SK-N-MC (cell line): ENCODE data around the gene WFIKKN1.

Source experiments
- DNase-seq: peaks from one replicate; pipeline ENCODE4 v3.0.0-alpha.2; 2011; ENCODE audit warnings: low read depth, low spot score
- H3K27ac ChIP-seq: fragments of 200-600 bp; sonication (generic); 2 replicates; pipeline ENCODE4 v1.5.1; 2016; ENCODE audit warnings: mixed run types
- H3K36me3 ChIP-seq: fragments of 200-600 bp; sonication (generic); 2 replicates; pipeline ENCODE4 v1.6.1; 2017; ENCODE audit warnings: antibody characterized with exemption, low read length, mixed read lengths; ENCODE audit not compliant: insufficient read depth
- H3K4me3 ChIP-seq: fragments of 200-600 bp; sonication (generic); 2 replicates; pipeline ENCODE4 v1.5.1; 2016
- H3K9ac ChIP-seq: fragments of 200-600 bp; sonication (generic); 2 replicates; pipeline ENCODE4 v1.8.0; 2017; ENCODE audit warnings: mixed run types, mixed read lengths; ENCODE audit not compliant: insufficient read length
- H3K9me3 ChIP-seq: fragments of 200-600 bp; sonication (generic); 2 replicates; pipeline ENCODE4 v1.6.1; 2017; ENCODE audit warnings: low read depth, mild to moderate bottlenecking, antibody characterized with exemption, low read length, moderate library complexity, mixed read lengths
- EZH2 ChIP-seq: fragments of 200-600 bp; sonication (generic); IDR thresholded peaks from one replicate; pipeline ENCODE4 v1.6.1; 2017; ENCODE audit warnings: antibody characterized with exemption
- FOXP2 ChIP-seq: optimal IDR thresholded peaks from 2 replicates; pipeline ENCODE3; 2011; ENCODE audit warnings: mild to moderate bottlenecking, moderate library complexity; ENCODE audit not compliant: insufficient read depth; ENCODE audit errors: extremely low read length, control extremely low read depth
- POLR2AphosphoS5 ChIP-seq: IDR thresholded peaks from 2 replicates; pipeline ENCODE4 v1.6.1; 2012; ENCODE audit warnings: mild to moderate bottlenecking, low read depth, low read length, borderline replicate concordance

Gene WFIKKN1

DNA sequence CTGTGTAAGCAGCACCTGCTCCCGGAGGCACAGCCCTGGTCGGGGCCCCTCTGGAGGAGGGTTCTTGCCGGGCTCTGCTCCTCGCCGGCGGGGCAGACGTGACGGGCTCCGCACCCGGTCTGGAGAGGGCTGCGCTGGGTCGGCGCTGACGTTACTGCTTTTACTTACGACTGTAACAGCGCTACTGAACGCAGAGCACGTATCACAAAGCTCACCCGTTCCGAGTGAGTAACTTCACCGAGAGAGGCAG is 42.2 kb upstream of the WFIKKN1 start:
- no peak for DNase-seq
- peak overlapping the region; percentile 99 for H3K4me3 ChIP-seq
- TF ChIP-seq POLR2AphosphoS5 (no peak), FOXP2 (no peak)
- no peaks in the 10 kb centered on the region for H3K36me3 ChIP-seq
- H3K9ac ChIP-seq = peak overlapping the region; percentile 96
- no peaks in the 10 kb centered on the region for H3K9me3 ChIP-seq
- H3K27ac ChIP-seq = peak overlapping the region; percentile 98

DNA sequence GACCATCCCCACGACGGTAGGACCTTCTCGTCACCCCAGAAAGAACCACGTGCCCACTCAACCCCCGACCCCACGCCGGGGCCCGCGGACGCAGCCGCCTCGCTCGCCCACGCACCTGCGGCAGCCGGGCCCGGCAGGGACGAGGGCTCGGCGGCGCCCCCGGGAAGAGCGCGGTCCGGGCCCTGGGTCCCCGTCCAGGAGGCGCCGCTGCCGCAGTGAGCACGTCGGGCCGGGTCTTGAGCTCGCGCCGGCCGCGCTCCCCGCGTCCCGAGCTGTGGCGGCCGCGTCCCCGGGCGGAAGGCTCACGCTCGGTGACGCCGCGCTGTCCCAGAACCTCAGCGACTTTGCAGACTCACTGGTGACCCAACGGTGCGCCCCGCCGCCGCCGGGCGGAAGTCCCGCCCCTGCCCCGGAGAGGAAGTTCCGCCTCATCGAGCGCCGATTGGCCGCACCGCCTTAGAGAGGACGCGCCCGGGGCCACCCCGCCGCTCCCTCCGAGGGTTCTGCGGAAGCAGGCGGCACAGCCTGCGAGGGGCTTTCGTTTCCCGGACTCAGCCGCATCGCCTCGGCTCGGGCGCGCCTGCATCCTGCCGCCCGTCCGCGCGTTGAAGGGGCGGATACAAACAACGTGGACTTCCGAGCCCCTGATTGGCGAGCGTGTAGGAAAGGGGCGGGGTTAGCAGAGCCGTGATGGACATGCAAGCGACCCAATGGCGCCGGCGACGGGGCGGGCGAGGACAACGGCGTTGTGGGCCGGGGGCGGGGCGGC is 41.7 kb upstream of the WFIKKN1 start:
- H3K36me3 ChIP-seq = no peaks in the 10 kb centered on the region
- H3K9ac ChIP-seq = peak overlapping the region; percentile 96
- peak; percentile 84 for DNase-seq
- TF ChIP-seq FOXP2 = no peak
- TF ChIP-seq POLR2AphosphoS5 = peak; percentile 84
- no peaks in the 10 kb centered on the region for H3K9me3 ChIP-seq
- peak overlapping the region; percentile 99 for H3K4me3 ChIP-seq
- peak overlapping the region; percentile 98 for H3K27ac ChIP-seq

GRCh38 chr16:589658-590187 is 41.1 kb upstream of the WFIKKN1 start, which contains the start of gene RAB40C:
TSS of gene RAB40C (plus strand) at chr16:590066. CDS start at chr16:590292, 226 bp downstream.
- H3K9ac ChIP-seq = peak within 1 kb of the TSS; percentile 96
- no peaks in the 10 kb centered on the region for H3K9me3 ChIP-seq
- peak within 1 kb of the TSS; percentile 99 for H3K4me3 ChIP-seq
- DNase-seq = peak; percentile 86
- no peak for TF ChIP-seq POLR2AphosphoS5
- TF ChIP-seq EZH2 = no peak
- TF ChIP-seq FOXP2 = no peak
- peak within 1 kb of the TSS; percentile 98 for H3K27ac ChIP-seq
- H3K36me3 ChIP-seq = no peaks in the 10 kb centered on the region

DNA sequence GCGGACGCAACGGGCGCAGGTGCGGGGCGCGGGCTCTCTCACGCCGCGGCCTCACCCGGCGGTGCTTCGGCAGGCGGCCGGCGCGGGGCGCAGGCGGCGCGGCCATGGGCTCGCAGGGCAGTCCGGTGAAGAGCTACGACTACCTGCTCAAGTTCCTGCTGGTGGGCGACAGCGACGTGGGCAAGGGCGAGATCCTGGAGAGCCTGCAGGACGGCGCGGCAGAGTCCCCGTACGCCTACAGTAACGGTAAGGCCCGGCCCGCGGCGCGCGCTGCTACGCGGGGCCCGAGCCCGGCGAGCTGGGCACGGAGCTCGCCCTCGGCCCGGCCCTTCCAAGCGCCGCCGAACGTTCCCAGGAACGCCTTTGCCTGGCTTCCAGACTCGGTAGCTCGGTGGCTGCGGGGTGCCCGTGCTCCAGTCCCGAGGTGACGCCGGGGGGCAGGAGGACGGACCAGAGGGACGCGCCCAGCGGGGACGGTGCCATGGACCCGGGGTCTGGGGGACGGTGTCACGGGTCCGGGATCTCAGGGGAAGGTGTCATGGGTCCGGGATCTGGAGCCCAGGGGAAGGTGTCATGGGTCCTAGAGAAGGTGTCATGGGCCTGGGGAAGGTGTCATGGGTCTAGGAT is 40.5 kb upstream of the WFIKKN1 start:
- H3K27ac ChIP-seq = no peak overlapping the region
- H3K9ac ChIP-seq = peak overlapping the region; percentile 89
- no peak for TF ChIP-seq FOXP2
- TF ChIP-seq POLR2AphosphoS5 = no peak
- no peak for TF ChIP-seq EZH2
- H3K9me3 ChIP-seq = no peaks in the 10 kb centered on the region
- H3K4me3 ChIP-seq = peak overlapping the region; percentile 90
- H3K36me3 ChIP-seq = no peaks in the 10 kb centered on the region
- DNase-seq = no peak

- no peak for TF ChIP-seq EZH2
- TF ChIP-seq FOXP2 = no peak
- no peak for TF ChIP-seq POLR2AphosphoS5
- no peak for DNase-seq
- Histone ChIP-seq H3K9me3 (no peaks in the 10 kb centered on the region), H3K27ac (no peak overlapping the region), H3K36me3 (no peaks in the 10 kb centered on the region), H3K9ac (peak overlapping the region; percentile 89), H3K4me3 (peak overlapping the region; percentile 90)
Measured at GRCh38 chr16:590815-591200, 40.0 kb upstream of the WFIKKN1 start.

DNA sequence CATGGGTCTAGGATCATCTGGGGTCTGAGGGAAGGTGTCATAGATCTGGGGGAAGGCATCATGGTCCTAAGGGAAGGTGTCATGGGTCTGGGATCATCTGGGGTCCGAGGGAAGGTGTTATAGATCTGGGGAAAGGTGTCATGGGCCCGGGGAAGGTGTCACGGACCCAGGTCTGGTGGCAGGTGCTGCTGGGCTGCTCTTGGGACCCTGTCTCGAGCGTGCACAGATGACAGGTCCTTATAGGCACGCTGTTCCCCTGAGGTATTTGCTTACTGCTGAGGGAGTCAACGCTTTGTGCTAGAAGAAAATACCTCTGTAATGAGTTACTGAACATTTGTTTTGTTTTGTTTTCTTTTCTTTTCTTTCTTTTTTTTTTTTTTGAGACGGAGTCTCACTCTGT is 39.6 kb upstream of the WFIKKN1 start:
- no peak overlapping the region for H3K9ac ChIP-seq

GRCh38 chr16:591892-592517 is 38.8 kb upstream of the WFIKKN1 start:
- Histone ChIP-seq H3K9ac (no peak overlapping the region), H3K9me3 (no peaks in the 10 kb centered on the region), H3K36me3 (no peaks in the 10 kb centered on the region), H3K4me3 (no peak overlapping the region), H3K27ac (no peak overlapping the region)
- TF ChIP-seq FOXP2 (no peak), EZH2 (no peak), POLR2AphosphoS5 (no peak)
- DNase-seq = no peak

More for the DNA sequence above, 39.6 kb upstream of the WFIKKN1 start:
- Histone ChIP-seq H3K36me3 (no peaks in the 10 kb centered on the region), H3K27ac (no peak overlapping the region), H3K4me3 (peak overlapping the region; percentile 90), H3K9me3 (no peaks in the 10 kb centered on the region)
- TF ChIP-seq POLR2AphosphoS5 = no peak
- TF ChIP-seq EZH2 = no peak
- TF ChIP-seq FOXP2 = no peak
- no peak for DNase-seq

GRCh38 chr16:592518-593306 is 38.1 kb upstream of the WFIKKN1 start:
- no peak overlapping the region for H3K27ac ChIP-seq
- TF ChIP-seq EZH2 = no peak
- TF ChIP-seq FOXP2 = no peak
- no peak for TF ChIP-seq POLR2AphosphoS5
- no peaks in the 10 kb centered on the region for H3K9me3 ChIP-seq
- H3K36me3 ChIP-seq = no peaks in the 10 kb centered on the region
- no peak overlapping the region for H3K9ac ChIP-seq
- DNase-seq = no peak
- H3K4me3 ChIP-seq = no peak overlapping the region
